Adrenal gland (tissue), 12 donors: ENCODE data around the gene IFITM5. TPM values are rescaled to one million over a fixed set of nuclear protein-coding genes. Genes with fewer than 3 reads are reported as not detected.

Source experiments
- DNase-seq, 7 donors: peaks; one replicate each; pipeline ENCODE4 v3.0.0-alpha.2; 2019 to 2020
- H3K27ac ChIP-seq, 5 donors: fragments of 200-600 bp; sonication (generic) in 4 of 5; 1 replicate in 3 of 5; 2 replicates in 2 of 5; pipeline versions ENCODE4 v1.5.1 to v1.8.0; 2016 to 2020; ENCODE audit warnings: mild to moderate bottlenecking in 1 of 5
- H3K27me3 ChIP-seq: fragments of 200-600 bp; 2 replicates; pipeline ENCODE4 v1.8.0; 2021
- H3K36me3 ChIP-seq, 2 donors: fragments of 200-600 bp; replicated peaks in 1 of 2; 1 replicate in 1 of 2; 2 replicates in 1 of 2; pipeline versions ENCODE4 v1.5.1 to v1.8.0; 2018 to 2022
- H3K4me1 ChIP-seq, 2 donors: fragments of 200-600 bp; replicated peaks in 1 of 2; 1 replicate in 1 of 2; 2 replicates in 1 of 2; pipeline versions ENCODE4 v1.5.1 to v1.8.0; 2018 to 2021
- H3K4me3 ChIP-seq, 4 donors: fragments of 200-600 bp; sonication (generic) in 3 of 4; one replicate each; pipeline ENCODE4 v1.5.1; 2016 to 2018
- H3K9me3 ChIP-seq, 3 donors: fragments of 200-600 bp; sonication (generic) in 1 of 3; replicated peaks in 1 of 3; 1 replicate in 2 of 3; 2 replicates in 1 of 3; pipeline versions ENCODE4 v1.5.1 to v1.8.0; 2016 to 2021
- CTCF ChIP-seq, 6 experiments: fragments of 450-650 bp in 4 of 6; fragments of 200-600 bp in 2 of 6; sonication (generic) in 1 of 6; IDR thresholded peaks; 1 replicate in 5 of 6; 2 replicates in 1 of 6; pipeline versions ENCODE4 v1.5.1 to v1.8.0; 2016 to 2021; ENCODE audit warnings: antibody characterized with exemption in 6 of 6, mild to moderate bottlenecking in 2 of 6, moderate library complexity in 1 of 6
- POLR2A ChIP-seq, 2 donors: fragments of 450-650 bp; IDR thresholded peaks; one replicate each; pipeline ENCODE4 v1.6.1; 2017; ENCODE audit warnings: antibody characterized with exemption in 2 of 2, mild to moderate bottlenecking in 2 of 2, moderate library complexity in 1 of 2
- WGBS, 4 donors: extraction: QIAGEN DNeasy Blood & Tissue Kit in 2 of 4; methylation state at CpG; one replicate each; pipeline versions ENCODE4 v1.1.5 to v1.1.7; 2013 to 2017; 5-methylcytosine and 5-hydroxymethylcytosine counted together
- intact Hi-C, 2 donors: fragments of 100-400 bp; cut with DNase I; formaldehyde crosslinking; loops; one replicate each; pipeline versions ENCODE4 v1.14.1 to v1.15.0; 2022 to 2023
- polyA plus RNA-seq, 3 donors: library from polyadenylated mRNA; stranded (reverse); fragments of 200-250 nt in 2 of 3; fragments of 350-450 nt in 1 of 3; fragmentation: Illumina TruSeq in 1 of 3; extraction: RNeasy Lipid Tissue Mini Kit (QIAGEN cat#74804) in 1 of 3; gene quantifications; one replicate each; pipeline ENCODE4 v1.2.3, GENCODE V29; 2013 to 2014
- total RNA-seq, 9 donors: library from RNA; depleted of rRNA in 4 of 9; stranded (reverse); fragments of >200 nt in 4 of 9; fragments of 120-200 nt in 1 of 9; fragmentation: NEBNext Ultra II Directional in 1 of 9; extraction: Animal tissue kit (Norgen Biotek cat#: 25700) in 1 of 9; gene quantifications; one replicate each; pipeline versions ENCODE4 v1.1.0 to v1.2.4, GENCODE V29; 2013 to 2023
- donor health status: healthy with polysubstance abuse.
- donor health status: Bipolar disorder and iron deficiency.
- donor health status: DM: yes; HTN: yes; CAD: no.
- donor health status: DM: no; HTN: no; CAD: no.
- donor health status: DM: no; HTN: no; CAD: no.
- donor health status: DM: yes; HTN: yes; CAD: no.

IFITM5 gene
- total and polyA plus RNA-seq, 12 donors = not detected

GRCh38 chr11:298406-299065 lies 790 bp downstream of the IFITM5 start:
- 67 to 83% (median 74%) methylated on average over 1 to 15 of the region's 15 CpGs for WGBS, 4 donors
- H3K4me1 ChIP-seq = no peaks in the 10 kb centered on the region
- intact Hi-C loops = loop anchor here (5.0 to 10.0 kb wide), 2 partner anchors 64 to 146 kb away; partner anchors contain the start of gene ANO9 (in 1 of the 2)

GRCh38 chr11:297586-298405 lies 1.5 kb downstream of the IFITM5 start:
- H3K4me1 ChIP-seq = no peaks in the 10 kb centered on the region
- H3K27me3 ChIP-seq = peaks cover 9% of the 10 kb centered on the region
- no peak for TF ChIP-seq POLR2A (IDR thresholded peaks at IDR 0.05)
- no peak for TF ChIP-seq CTCF (IDR thresholded peaks at IDR 0.05)
- H3K27ac ChIP-seq = no peak overlapping the region
- WGBS, 4 donors = 66 to 69% (median 69%) methylated on average over 23 to 26 of the region's 26 CpGs
- H3K4me3 ChIP-seq = no peak overlapping the region
- intact Hi-C loops = loop anchor here (5.0 to 10.0 kb wide), 2 partner anchors 65 to 147 kb away; partner anchors contain the start of gene ANO9 (in 1 of the 2)
- no peaks in the 10 kb centered on the region for H3K9me3 ChIP-seq
- H3K36me3 ChIP-seq = no peaks in the 10 kb centered on the region
- no peak for DNase-seq

More at GRCh38 chr11:298406-299065, 790 bp downstream of the IFITM5 start:
- Histone ChIP-seq H3K9me3 (no peaks in the 10 kb centered on the region), H3K36me3 (no peaks in the 10 kb centered on the region), H3K27me3 (peaks cover 9% of the 10 kb centered on the region), H3K4me3 (no peak overlapping the region), H3K27ac (no peak overlapping the region)
- DNase-seq = no peak
- TF ChIP-seq POLR2A (IDR thresholded peaks at IDR 0.05) (no peak), CTCF (IDR thresholded peaks at IDR 0.05) (no peak)

- 52 to 85% (median 68%) methylated on average over 5 to 13 of the region's 13 CpGs for WGBS, 4 donors
- intact Hi-C loops = loop anchor here (5.0 to 10.0 kb wide), 2 partner anchors 65 to 148 kb away; partner anchors contain the start of gene ANO9 (in 1 of the 2)
- Histone ChIP-seq H3K4me3 (no peak overlapping the region), H3K9me3 (no peaks in the 10 kb centered on the region), H3K27me3 (peaks cover 9% of the 10 kb centered on the region), H3K36me3 (no peaks in the 10 kb centered on the region), H3K4me1 (no peaks in the 10 kb centered on the region), H3K27ac (no peak overlapping the region)
- TF ChIP-seq CTCF (IDR thresholded peaks at IDR 0.05) = no peak
- no peak for TF ChIP-seq POLR2A (IDR thresholded peaks at IDR 0.05)
- DNase-seq = no peak
Measured at GRCh38 chr11:297051-297585, 2.2 kb downstream of the IFITM5 start.
